ENCODE results near the gene C1QL2.

The C1QL2 gene

DNA sequence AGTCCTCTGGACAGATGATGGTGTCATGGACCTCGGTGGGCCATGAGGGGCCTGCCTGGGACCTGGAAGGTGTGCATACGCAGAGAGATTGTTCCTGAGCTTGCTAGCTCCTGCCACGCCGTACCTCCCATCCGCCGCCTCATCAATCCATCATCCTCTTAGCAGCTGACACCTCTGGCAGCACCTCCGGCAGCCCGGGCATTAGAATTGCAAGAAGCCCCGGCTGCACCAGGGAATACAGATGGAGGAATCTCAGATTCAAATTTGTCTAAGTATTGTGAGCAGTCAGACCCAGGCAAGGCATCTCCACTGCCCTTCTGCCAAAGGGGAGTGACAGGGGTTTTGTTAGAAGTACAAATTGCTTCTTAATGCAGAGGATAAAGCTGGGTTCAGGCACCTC is 4.5 kb downstream of the C1QL2 start:
- H3K4me3 ChIP-seq (replicated peaks; ENCODE audit: insufficient read depth, low read length): no peak overlapping the region
- no peak overlapping the region for H3K27ac ChIP-seq (replicated peaks)
- DNase-seq (ENCODE audit: low read depth in 1 of 2, low spot score in 1 of 2): no peak
- peaks cover 53% of the 10 kb centered on the region for H3K27me3 ChIP-seq (ENCODE audit: insufficient read depth, poor library complexity, severe bottlenecking)
- TF ChIP-seq SPI1 (IDR thresholded peaks at IDR 0.05; ENCODE audit: borderline replicate concordance, low read depth) (no peak), CTCF (IDR thresholded peaks at IDR 0.05; ENCODE audit: insufficient read depth, low read length) (no peak), POLR2AphosphoS5 (IDR thresholded peaks at IDR 0.05; ENCODE audit: low read depth) (no peak), GABPA (IDR thresholded peaks at IDR 0.05; ENCODE audit: low read depth) (no peak)
- TF ChIP-seq, protein P1, sequence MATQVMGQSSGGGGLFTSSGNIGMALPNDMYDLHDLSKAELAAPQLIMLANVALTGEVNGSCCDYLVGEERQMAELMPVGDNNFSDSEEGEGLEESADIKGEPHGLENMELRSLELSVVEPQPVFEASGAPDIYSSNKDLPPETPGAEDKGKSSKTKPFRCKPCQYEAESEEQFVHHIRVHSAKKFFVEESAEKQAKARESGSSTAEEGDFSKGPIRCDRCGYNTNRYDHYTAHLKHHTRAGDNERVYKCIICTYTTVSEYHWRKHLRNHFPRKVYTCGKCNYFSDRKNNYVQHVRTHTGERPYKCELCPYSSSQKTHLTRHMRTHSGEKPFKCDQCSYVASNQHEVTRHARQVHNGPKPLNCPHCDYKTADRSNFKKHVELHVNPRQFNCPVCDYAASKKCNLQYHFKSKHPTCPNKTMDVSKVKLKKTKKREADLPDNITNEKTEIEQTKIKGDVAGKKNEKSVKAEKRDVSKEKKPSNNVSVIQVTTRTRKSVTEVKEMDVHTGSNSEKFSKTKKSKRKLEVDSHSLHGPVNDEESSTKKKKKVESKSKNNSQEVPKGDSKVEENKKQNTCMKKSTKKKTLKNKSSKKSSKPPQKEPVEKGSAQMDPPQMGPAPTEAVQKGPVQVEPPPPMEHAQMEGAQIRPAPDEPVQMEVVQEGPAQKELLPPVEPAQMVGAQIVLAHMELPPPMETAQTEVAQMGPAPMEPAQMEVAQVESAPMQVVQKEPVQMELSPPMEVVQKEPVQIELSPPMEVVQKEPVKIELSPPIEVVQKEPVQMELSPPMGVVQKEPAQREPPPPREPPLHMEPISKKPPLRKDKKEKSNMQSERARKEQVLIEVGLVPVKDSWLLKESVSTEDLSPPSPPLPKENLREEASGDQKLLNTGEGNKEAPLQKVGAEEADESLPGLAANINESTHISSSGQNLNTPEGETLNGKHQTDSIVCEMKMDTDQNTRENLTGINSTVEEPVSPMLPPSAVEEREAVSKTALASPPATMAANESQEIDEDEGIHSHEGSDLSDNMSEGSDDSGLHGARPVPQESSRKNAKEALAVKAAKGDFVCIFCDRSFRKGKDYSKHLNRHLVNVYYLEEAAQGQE (IDR thresholded peaks at IDR 0.05; ENCODE audit: insufficient replicate concordance, low read depth): no peak

DNA sequence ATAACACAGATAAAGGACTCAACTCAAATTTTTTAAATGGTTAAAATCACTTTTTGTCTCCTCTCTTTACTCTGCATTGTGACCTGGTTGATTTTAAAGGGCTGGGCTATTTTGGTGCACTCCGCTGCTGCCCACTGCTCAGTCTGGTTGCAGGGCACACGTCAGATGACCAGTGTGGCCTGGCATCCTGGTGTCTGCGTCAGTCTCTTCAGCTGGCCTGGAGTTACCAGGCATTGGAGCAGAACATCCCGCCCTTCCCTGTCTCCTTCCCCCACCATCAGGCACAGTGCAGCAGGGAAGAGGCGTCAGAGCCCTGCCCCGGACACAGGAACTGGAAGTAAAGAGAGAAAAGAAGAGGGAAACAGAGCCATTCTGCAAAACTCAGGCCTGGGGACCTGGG is 8.9 kb downstream of the C1QL2 start:
- peaks cover 18% of the 10 kb centered on the region for H3K27me3 ChIP-seq (ENCODE audit: insufficient read depth, poor library complexity, severe bottlenecking)
- H3K4me3 ChIP-seq (replicated peaks; ENCODE audit: insufficient read depth, low read length): no peak overlapping the region
- H3K27ac ChIP-seq (replicated peaks): no peak overlapping the region
- DNase-seq (ENCODE audit: low read depth in 1 of 2, low spot score in 1 of 2): no peak
- no peak for TF ChIP-seq POLR2AphosphoS5 (IDR thresholded peaks at IDR 0.05; ENCODE audit: low read depth)
- no peak for TF ChIP-seq GABPA (IDR thresholded peaks at IDR 0.05; ENCODE audit: low read depth)
- TF ChIP-seq CTCF (IDR thresholded peaks at IDR 0.05; ENCODE audit: insufficient read depth, low read length): no peak
- TF ChIP-seq SPI1 (IDR thresholded peaks at IDR 0.05; ENCODE audit: borderline replicate concordance, low read depth): no peak
- TF ChIP-seq, protein P1 (IDR thresholded peaks at IDR 0.05; ENCODE audit: insufficient replicate concordance, low read depth): no peak

- no peak overlapping the region for H3K27ac ChIP-seq (replicated peaks)
- peaks cover 6% of the 10 kb centered on the region for H3K27me3 ChIP-seq (ENCODE audit: insufficient read depth, poor library complexity, severe bottlenecking)
- no peak overlapping the region for H3K4me3 ChIP-seq (replicated peaks; ENCODE audit: insufficient read depth, low read length)
- TF ChIP-seq POLR2AphosphoS5 (IDR thresholded peaks at IDR 0.05; ENCODE audit: low read depth) (no peak), SPI1 (IDR thresholded peaks at IDR 0.05; ENCODE audit: borderline replicate concordance, low read depth) (no peak), GABPA (IDR thresholded peaks at IDR 0.05; ENCODE audit: low read depth) (no peak), CTCF (IDR thresholded peaks at IDR 0.05; ENCODE audit: insufficient read depth, low read length) (no peak)
- TF ChIP-seq, protein P1 (IDR thresholded peaks at IDR 0.05; ENCODE audit: insufficient replicate concordance, low read depth): no peak
- DNase-seq (ENCODE audit: low read depth in 1 of 2, low spot score in 1 of 2): no peak
Measured at GRCh38 chr2:119147776-119148715, 10.5 kb downstream of the C1QL2 start.

All from HL-60 (cell line).